Brain microvascular endothelial cell (primary cell): ENCODE results near the gene PM20D2.

Source experiments
- DNase-seq: peaks from one replicate; pipeline ENCODE4 v3.0.0-alpha.2; 2020
- H3K27ac ChIP-seq: fragments of 250-450 bp; sonication (Bioruptor Pico); 2 replicates; pipeline ENCODE4 v1.5.1; 2020; ENCODE audit warnings: mild to moderate bottlenecking, moderate library complexity
- H3K27me3 ChIP-seq: fragments of 250-450 bp; sonication (Bioruptor Pico); replicated peaks from 2 replicates; pipeline ENCODE4 v1.5.1; 2020; ENCODE audit warnings: mild to moderate bottlenecking
- H3K36me3 ChIP-seq: fragments of 250-450 bp; sonication (Bioruptor Pico); replicated peaks from 2 replicates; pipeline ENCODE4 v1.5.1; 2020; ENCODE audit warnings: mild to moderate bottlenecking
- H3K4me3 ChIP-seq: 2 replicates; pipeline ENCODE4 v1.5.1; 2011; ENCODE audit warnings: low read depth, mild to moderate bottlenecking, control low read depth, low read length, moderate library complexity
- CTCF ChIP-seq: IDR thresholded peaks from 2 replicates; pipeline ENCODE4 v1.5.1; 2011; ENCODE audit warnings: low read depth, mild to moderate bottlenecking, moderate library complexity, low read length, control low read depth, inconsistent platforms; ENCODE audit errors: missing control alignments
- in situ Hi-C: cut with HindIII; loops from 2 replicates; pipeline ENCODE4 v1.10.0; 2017; ENCODE audit warnings: low sequenced_read_pairs, low pct_ligation_motif_present

Gene PM20D2

GRCh38 chr6:89209457-89209856 lies 63.6 kb downstream of the PM20D2 start:
- in situ Hi-C loops = no loop called here
- no peak for DNase-seq
- no peak overlapping the region for H3K27ac ChIP-seq
- no peak for TF ChIP-seq CTCF
- no peak overlapping the region for H3K4me3 ChIP-seq
- no peaks in the 10 kb centered on the region for H3K27me3 ChIP-seq
- no peaks in the 10 kb centered on the region for H3K36me3 ChIP-seq

- no peaks in the 10 kb centered on the region for H3K27me3 ChIP-seq
- H3K36me3 ChIP-seq = no peaks in the 10 kb centered on the region
- TF ChIP-seq CTCF = no peak
- H3K4me3 ChIP-seq = no peak overlapping the region
- in situ Hi-C loops = no loop called here
- H3K27ac ChIP-seq = no peak overlapping the region
- DNase-seq = no peak
Measured at GRCh38 chr6:89212472-89212871, 66.6 kb downstream of the PM20D2 start.

- Histone ChIP-seq H3K27ac (no peak overlapping the region), H3K4me3 (no peak overlapping the region), H3K27me3 (no peaks in the 10 kb centered on the region), H3K36me3 (no peaks in the 10 kb centered on the region)
- DNase-seq = no peak
- in situ Hi-C loops = no loop called here
- no peak for TF ChIP-seq CTCF
Measured at GRCh38 chr6:89214197-89214596, 68.3 kb downstream of the PM20D2 start.
